Measurements from ENCODE around the gene TRIML2. TPM values are rescaled to one million over a fixed set of nuclear protein-coding genes. Genes with fewer than 3 reads are reported as not detected.

Gene TRIML2, protein sequence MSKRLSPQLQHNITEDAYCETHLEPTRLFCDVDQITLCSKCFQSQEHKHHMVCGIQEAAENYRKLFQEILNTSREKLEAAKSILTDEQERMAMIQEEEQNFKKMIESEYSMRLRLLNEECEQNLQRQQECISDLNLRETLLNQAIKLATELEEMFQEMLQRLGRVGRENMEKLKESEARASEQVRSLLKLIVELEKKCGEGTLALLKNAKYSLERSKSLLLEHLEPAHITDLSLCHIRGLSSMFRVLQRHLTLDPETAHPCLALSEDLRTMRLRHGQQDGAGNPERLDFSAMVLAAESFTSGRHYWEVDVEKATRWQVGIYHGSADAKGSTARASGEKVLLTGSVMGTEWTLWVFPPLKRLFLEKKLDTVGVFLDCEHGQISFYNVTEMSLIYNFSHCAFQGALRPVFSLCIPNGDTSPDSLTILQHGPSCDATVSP
- not detected in 2 replicates for polyA plus RNA-seq (2014; cell fraction: cytosol; rRNA removed)
- not detected in 2 replicates for polyA plus RNA-seq (2014; cell fraction: nucleus; rRNA removed)

DNA sequence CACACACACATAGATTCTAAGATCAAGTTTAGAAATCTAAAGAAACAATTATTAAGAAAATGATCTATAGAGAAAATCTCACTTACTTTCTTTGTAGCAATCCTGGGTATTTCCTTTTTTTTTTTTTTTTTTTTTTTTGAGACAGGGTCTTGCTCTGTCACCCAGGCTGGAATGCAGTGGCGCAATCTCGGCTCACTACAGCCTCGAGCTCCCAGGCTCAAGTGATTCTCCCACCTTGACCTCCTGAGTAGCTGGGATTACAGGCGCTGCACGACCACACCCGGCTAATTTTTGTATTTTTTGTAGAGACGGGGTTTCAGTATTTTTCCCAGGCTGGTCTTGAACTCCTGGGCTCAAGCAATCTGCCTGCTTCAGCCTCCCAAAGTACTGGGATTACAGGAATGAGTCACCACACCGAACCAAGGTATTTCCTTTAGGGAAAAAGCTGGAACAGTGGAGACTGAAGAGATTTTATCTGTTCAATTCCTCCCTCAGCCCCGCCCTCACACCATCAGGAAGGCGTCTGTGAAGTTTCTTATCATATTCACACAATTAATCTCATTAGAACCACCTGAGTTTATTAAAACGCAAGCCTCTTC is at the start of gene TRIML2:
Gene TRIML2 (minus strand): TSS at position 447 of the 599 bp plus-strand sequence. CDS start 4,235 bp downstream, outside the sequence.
- no peak for DNase-seq (ENCODE audit: low spot score)

DNA sequence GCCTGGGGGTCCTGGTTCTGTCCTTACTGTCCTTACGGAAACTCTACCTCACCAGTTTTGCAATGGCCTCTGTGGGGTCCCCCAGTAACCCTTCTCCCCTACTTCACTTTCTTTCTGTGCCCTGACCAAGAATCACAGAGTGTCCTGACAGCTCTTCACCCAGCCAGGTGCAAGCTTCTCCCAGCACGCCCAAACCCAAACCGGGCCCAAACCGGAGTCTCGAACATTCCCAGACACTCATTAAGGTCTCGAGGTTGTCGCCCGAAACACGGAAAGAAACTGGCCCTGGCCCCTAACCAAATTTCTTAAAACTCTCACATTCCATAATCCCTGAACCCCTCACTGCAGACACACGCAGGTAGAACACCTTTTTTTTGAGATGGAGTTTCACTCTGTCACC is 48.9 kb upstream of the TRIML2 start:
- DNase-seq (ENCODE audit: low spot score), result no peak

DNA sequence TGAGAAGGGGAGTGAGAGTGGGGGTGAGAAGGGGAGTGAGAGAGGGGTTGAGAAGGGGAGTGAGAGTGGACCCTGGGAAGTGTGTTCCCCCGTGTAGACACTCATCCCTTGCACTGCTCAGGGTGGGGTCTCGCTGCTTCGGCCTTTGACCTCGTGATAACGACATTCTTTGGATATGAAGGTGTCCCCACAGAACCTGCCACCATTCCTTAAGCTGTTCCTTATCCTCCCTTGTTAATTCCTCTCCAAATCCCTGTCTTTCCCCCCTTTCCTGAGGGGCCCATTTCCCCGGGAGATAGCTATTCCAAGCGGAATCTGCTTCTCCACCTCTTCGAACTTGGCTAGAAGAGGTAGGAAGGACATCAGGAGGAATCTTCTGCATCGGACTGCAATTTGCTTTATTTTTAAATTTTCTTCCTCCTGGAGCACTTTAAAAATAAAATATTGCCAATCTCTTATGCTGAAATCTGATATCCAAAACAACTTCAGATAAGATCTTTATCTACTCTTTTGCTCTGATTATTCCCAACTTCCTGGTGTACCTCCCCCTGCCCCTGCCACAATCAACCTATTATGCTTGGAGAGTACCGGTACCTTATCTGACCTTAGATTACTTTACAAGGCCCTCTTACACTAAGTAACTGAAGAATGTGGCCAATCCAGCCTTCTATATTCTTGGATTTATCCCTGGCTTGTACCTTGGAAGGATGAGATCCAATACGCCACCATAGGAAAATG is 45.4 kb upstream of the TRIML2 start:
- DNase-seq (ENCODE audit: low spot score), result no peak

DNA sequence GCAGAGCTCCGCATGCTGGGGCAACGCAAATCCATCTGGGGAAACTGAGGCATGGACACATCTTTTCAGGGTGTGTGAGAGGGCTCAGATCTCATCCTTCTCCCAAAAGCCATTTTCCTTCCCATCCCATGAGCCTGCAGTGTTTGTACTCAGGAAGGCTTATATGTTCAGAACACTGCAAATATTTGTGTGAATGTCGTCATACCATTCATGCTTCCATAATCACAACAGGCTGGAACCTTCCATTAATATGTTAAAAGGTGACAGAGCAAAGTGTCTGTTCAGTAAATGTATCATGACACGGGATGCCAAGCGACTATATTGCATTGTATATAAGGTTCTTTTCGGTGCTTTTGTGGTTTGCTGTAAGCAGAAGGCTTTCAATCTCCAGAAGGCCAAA is 38.4 kb upstream of the TRIML2 start:
- no peak for DNase-seq (ENCODE audit: low spot score)

DNA sequence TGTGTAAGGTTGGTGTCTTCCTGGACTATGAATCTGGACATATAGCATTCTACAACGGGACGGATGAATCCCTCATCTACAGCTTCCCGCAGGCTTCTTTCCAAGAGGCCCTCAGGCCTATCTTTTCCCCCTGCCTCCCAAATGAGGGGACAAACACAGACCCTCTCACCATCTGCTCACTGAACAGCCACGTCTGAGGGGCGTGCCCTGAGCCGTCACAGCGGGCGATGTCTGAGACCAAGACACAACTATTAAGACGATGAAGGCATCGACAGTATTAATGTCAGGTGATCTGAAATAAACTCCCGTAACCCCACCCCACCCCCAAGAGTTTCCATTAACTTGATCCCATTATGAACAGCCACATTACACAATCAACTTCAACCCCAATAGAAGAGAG is 37.8 kb upstream of the TRIML2 start:
- no peak for DNase-seq (ENCODE audit: low spot score)

DNA sequence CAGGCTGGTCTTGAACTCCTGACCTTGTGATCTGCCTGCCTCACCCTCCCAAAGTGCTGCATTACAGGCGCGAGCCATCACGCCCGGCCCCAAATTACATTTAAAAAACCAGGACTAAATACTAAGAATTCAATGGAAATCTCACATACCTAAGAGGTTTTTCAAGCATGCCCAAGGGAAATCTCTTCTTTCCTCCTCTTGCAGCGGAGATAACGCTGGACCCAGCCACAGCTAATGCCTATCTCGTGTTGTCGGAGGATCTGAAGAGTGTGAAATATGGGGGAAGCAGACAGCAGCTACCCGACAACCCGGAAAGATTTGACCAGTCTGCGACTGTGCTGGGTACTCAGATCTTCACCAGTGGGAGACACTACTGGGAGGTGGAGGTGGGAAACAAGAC is 37.2 kb upstream of the TRIML2 start:
- DNase-seq (ENCODE audit: low spot score), result no peak

DNA sequence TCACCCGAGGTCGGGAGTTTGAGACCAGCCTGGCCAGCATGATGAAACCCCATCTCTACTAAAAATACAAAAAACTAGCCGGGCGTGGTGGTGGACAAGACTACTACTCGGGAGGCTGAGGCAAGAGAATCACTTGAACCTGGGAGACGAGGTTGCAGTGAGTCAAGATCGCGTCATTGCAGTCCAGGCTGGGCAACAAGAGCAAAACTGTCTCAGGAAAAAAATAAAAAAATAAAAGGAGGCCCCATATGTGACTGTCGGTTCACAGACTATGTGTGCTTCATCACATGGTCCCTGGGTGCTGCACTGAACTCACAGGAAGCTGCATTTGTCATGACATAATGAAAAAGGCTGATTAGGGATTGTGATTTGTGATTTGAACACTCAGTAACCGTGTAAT is 36.2 kb upstream of the TRIML2 start:
- no peak for DNase-seq (ENCODE audit: low spot score)

DNA sequence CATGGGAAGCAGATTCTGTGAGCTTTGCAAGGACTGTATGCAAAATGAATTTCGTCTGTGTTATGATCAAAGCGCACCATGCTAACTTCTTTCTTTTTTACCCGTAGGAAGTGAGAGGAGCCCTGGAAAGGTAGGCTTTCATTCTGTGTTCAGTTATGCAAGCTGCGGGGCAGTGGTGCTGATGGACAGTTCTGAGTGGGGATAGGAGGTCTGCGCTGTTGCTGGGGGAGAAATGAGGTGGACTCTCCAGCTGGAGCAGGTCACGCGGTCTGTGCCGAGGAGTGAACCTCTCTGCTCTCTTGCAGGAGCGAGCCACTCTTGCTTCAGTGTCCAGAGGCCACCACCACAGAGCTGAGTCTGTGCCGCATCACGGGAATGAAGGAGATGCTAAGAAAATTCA is 34.3 kb upstream of the TRIML2 start:
- DNase-seq (ENCODE audit: low spot score), result no peak

DNA sequence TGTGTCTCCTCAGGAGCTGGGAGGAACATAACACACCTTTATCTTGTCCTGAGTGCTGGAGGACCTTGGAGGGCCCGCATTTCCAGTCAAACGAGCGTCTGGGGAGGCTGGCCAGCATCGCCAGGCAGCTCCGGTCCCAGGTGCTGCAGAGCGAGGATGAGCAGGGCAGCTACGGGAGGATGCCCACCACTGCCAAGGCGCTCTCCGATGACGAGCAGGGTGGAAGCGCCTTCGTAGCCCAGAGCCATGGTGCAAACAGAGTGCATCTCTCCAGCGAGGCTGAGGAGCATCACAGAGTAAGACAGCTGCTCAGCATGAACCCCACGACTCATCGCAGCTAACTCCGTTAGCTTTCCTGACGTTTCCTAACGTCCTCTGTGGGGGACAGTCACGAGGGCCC is 30.3 kb upstream of the TRIML2 start:
- DNase-seq (ENCODE audit: low spot score), result no peak

DNA sequence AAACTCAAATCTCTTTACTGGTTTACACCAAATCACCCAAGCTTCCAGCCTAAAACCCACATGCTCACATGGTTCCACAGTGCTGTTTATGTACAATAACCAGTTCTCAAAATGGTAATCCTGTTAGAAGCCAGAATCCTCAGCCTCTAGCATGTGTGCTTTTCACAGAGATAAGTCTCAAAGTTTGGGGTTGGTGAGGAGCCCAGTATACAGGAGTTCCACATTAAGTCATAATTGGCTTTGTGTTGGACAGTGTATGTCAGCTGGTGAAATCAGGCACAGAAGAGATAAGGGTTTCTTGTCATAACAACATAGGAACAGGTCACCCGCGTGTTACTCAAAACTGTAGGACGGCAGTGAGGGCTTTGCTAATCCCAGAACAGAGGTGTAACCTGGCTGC is 29.7 kb upstream of the TRIML2 start, which contains the start of gene TRIML1:
Gene TRIML1 (plus strand): TSS at position 301 of the 400 bp plus-strand sequence. CDS start 118 bp downstream, outside the sequence.
- no peak for DNase-seq (ENCODE audit: low spot score)

DNA sequence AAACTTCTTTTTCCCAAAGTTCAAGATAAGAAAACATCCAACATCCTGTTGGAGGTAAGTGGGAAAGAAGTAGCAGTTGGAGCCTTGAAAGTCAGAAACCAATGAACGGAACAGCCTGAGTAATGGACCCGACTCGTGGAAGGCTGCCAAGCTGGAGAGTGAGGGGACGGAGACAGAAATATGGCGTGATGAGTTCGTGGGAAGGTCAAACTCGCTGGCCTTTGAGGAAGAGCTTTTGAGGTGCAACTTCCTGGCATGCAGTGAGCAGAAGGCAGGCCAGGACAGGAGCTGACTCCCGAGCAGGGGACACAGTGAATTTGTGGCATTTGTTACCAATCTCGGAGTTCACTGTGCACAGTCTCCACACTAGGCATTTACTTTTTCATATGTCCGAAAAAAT is 28.8 kb upstream of the TRIML2 start:
- DNase-seq (ENCODE audit: low spot score), result no peak

DNA sequence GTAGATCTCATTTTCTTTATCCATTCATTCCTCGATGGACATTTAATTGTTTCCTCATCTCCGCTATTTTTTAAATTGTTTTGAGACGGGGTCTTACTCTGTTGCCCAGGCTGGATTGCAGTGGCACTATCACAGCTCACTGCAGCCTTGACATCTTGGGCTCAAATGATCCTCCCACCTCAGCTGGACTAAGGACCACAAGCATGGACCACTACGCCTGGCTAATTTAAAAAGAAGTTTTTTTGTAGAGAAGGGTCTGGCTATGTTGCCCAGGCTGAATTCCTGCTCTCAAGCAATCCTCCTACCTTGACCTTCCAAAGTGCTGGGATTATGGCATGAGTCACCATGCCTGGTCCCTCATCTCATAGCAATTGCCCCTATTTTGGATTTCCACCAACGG is 22.8 kb upstream of the TRIML2 start:
- no peak for DNase-seq (ENCODE audit: low spot score)

DNA sequence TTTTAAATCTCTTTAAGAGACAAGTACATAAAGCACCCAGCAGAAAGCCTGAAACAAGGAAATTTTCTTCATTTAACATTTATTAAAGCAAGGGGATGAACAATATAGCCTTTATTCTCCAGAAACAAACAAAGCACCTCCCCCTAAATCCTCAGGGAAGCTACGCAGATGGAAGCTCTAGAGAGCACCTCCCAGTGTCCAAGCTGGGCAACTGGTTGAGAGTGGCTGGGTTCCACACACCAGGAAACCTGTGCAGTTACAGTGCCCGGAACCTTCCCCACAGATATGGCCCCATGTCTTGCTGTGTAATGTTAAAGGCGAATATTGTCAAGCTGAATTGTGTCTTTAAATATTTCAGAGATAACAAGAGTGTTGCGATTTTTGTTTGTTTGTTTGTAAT is 21.0 kb upstream of the TRIML2 start:
- no peak for DNase-seq (ENCODE audit: low spot score)

DNA sequence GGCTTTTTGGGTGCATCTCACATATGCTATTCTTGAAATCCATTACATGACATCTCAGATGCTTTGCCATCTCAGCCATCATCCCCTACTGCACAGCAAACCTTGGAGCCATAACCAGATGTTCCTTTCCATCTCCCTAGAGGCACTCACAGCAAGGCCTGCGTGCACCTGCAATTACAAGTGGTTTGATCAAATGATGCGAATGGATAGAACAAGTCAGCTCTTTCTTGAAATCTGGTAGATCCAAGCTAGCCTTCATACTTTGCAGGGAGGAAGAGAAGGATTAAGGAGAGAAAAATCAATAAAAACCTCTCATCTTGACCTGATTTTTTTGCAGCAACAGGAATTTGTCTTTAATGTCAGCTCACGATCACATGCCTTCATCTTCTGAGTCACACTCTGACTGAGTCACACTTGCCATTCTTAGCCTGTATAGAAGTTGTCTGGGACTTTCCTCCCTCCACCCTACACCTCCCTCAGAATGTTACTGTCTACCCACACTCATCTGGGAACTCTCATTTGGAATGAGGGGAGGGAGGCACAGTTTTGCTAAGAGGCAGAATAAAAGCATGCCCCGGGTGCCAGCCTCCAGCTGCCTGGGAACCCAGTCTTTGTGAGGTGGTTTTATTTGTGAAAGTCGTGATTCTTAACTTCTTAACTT is 17.9 kb upstream of the TRIML2 start:
- no peak for DNase-seq (ENCODE audit: low spot score)

DNA sequence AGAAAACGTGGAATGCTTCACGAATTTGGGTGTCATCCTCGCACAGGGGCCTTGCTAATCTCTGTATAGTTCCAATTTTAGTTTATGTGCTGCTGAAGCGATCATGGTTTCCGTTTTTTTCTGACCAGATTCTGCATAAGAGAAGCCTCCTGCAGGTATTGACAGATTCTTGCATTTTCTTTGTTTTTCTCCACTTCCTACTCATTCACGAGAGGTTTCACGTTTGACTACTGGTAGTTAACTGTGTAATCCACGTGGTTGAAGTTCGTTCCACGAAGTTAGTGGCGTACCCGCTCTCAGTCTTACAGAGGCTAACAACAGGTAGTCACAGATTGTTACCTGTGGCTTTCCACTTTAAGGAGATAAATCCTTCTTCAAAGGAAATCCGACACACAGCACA is 12.1 kb upstream of the TRIML2 start:
- DNase-seq (ENCODE audit: low spot score), result no peak

DNA sequence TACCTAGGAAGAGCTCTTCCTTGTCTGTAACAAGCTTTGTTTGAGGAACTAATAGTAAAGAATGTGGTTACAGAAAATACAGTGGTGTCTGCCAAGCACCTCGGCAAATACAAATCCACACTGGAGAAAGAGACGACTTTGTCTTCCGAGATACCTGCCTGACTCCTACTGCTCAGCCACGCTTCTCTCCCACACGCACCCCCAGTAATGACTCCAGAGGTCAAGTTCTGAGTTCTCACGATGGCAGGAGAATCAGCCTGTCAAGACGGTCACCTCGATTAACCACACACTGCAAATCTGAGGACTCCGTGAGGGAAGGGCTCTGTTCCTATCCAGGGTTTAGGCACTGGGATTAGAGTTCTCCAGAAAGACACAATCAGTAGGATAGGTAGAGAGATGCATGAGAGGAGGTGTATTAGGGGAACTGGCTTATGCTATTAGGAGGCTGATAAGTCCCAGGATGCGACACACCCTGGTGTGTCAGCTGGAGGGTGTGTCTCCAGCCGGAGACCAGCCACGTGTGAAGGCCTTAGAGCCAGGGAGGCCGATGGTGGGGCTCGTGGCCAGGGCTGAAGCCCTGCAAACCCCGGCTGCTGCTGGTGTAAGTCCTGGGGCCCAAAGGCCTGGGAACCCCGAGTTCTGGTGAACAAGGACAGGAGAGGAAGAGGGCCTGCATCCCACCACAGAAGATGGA is 8.4 kb upstream of the TRIML2 start:
- no peak for DNase-seq (ENCODE audit: low spot score)

DNA sequence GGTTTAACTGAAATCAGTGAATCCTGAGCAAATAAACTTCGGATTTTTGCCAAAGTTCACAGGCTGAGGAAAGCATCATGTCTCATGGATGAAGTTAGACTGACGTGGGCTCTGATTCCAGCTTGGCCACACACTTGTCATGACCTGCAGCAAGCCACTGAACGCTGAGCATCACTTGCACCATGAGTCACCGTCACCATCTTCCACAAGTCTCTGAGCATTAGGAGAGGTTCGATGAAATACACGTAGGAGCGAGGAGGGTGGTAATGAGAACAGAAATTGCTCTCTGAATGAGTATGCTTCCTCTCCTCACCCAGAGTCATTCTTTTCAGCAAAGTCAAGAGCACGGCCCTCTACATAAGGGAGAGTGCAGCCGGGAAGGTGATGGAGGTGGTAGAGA is 3.8 kb upstream of the TRIML2 start:
- DNase-seq (ENCODE audit: low spot score), result no peak

DNA sequence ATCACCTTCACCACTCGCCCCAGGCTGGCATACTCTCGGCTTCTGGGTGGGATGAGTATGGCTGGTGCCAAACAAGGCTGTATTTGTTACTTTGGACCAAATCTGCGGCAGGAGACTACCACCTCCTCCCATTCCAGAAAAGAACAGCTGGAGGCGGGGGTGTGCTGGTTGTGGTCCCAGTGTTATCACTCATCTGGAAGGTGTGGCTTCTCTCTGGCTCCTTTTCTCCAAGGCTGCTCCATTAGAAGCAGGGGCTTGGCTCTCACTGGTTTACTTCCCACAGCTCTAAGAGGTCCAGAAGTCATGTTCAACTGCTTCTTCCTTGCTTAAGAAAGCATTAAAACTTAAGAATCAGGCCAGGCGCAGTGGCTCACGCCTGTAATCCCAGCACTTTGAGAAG is 2.6 kb upstream of the TRIML2 start:
- no peak for DNase-seq (ENCODE audit: low spot score)

DNA sequence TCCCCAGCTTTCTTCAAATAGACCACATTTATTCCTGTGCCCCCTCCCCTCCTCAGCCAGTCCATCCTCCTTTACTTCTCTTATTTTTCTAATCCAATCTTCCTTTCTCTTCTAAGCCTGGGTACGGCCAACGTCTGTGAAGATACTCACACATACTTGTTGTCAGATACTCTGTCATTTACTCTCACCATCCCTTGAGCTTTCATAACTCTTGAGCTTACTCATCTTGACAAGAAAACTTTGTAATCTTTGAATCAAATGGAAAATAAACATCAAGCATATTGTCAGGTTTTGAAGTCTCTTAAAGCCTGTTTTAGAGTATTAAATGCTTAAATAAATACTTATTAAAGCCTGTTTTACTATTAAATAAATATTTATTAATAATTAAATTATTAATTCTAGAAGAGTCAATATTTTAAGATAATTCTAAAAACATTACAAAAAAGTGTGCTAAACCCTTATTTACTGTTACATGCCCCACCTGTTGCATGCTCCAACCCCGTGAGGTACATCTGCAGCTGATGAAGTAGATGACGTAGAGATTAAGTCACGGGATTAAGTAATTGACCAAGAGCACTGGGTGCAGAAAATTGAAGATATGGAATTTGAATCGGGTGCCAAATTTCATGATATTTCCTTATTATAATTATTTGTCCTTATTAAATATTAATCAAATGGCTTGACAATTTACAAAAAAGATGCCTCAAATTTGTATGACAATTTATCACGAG is 1.5 kb upstream of the TRIML2 start:
- DNase-seq (ENCODE audit: low spot score), result no peak

DNA sequence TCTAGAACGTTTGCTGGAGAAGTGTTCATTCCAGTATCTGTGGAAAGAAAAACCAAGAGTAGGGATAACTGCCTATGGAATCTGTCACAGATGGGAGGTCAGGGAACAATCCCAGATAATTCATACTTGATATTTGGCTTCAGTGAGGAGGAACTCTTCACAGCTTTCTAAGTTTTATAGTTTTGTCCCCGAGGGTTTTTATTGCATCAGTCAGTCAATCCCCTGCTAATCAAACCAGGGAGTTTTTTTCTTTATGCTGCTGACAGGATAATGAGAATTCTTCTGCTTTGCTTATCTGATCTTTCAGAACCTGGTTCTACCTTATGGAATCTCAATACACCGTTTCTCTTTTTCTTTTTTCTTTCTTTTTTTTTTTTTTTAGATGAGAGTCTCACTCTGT is 633 bp upstream of the TRIML2 start:
- DNase-seq (ENCODE audit: low spot score), result no peak

All from SK-N-DZ (cell line).